Activated T-cell treated with anti-CD3 and anti-CD28 coated beads, Interleukin-2, amount 50 U/mL, for 24 hours (primary cell): Measurements from ENCODE around the gene ETS1.

Experiments used
- DNase-seq: peaks from one replicate; pipeline ENCODE4 v3.0.0-alpha.2; 2020
- H3K27ac Mint-ChIP-seq: 2 replicates; pipeline ENCODE4 v1.8.0; 2020; ENCODE audit warnings: mild to moderate bottlenecking, mixed read lengths
- H3K27me3 Mint-ChIP-seq: 2 replicates; pipeline ENCODE4 v1.8.0; 2020; ENCODE audit warnings: mixed read lengths
- H3K36me3 Mint-ChIP-seq: 2 replicates; pipeline ENCODE4 v1.8.0; 2020; ENCODE audit warnings: low read depth, mixed read lengths
- H3K4me1 Mint-ChIP-seq: 2 replicates; pipeline ENCODE4 v1.8.0; 2020; ENCODE audit warnings: low read depth, mixed read lengths
- H3K4me3 Mint-ChIP-seq: 2 replicates; pipeline ENCODE4 v1.8.0; 2020; ENCODE audit warnings: mild to moderate bottlenecking, moderate library complexity, mixed read lengths
- H3K9me3 Mint-ChIP-seq: 2 replicates; pipeline ENCODE4 v1.8.0; 2020; ENCODE audit warnings: mixed read lengths

The ETS1 gene

GRCh38 chr11:128482512-128483191, 104.7 kb downstream of the ETS1 start:
- H3K9me3 Mint-ChIP-seq, result no peaks in the 10 kb centered on the region

GRCh38 chr11:128482092-128482491, 105.3 kb downstream of the ETS1 start:
- H3K9me3 Mint-ChIP-seq, result no peaks in the 10 kb centered on the region
- DNase-seq, result no peak
- no peaks in the 10 kb centered on the region for H3K27me3 Mint-ChIP-seq
- H3K4me3 Mint-ChIP-seq, result peak overlapping the region; percentile 79
- H3K36me3 Mint-ChIP-seq, result peaks cover 99% of the 10 kb centered on the region
- H3K27ac Mint-ChIP-seq, result peak overlapping the region; percentile 95
- H3K4me1 Mint-ChIP-seq, result peaks cover 99% of the 10 kb centered on the region

More at GRCh38 chr11:128482512-128483191, 104.7 kb downstream of the ETS1 start:
- DNase-seq, result peak; percentile 72
- Mint-ChIP-seq H3K36me3 (peaks cover 97% of the 10 kb centered on the region), H3K4me1 (peaks cover 95% of the 10 kb centered on the region), H3K27ac (peak overlapping the region; percentile 95), H3K4me3 (peak overlapping the region; percentile 79), H3K27me3 (no peaks in the 10 kb centered on the region)

GRCh38 chr11:128481135-128481534, 106.2 kb downstream of the ETS1 start:
- no peak for DNase-seq
- Mint-ChIP-seq H3K4me1 (peaks cover 99% of the 10 kb centered on the region), H3K9me3 (no peaks in the 10 kb centered on the region)

GRCh38 chr11:128480665-128481064, 106.7 kb downstream of the ETS1 start:
- H3K27me3 Mint-ChIP-seq, result no peaks in the 10 kb centered on the region
- H3K4me3 Mint-ChIP-seq, result peak overlapping the region; percentile 79
- no peak for DNase-seq
- peaks cover 99% of the 10 kb centered on the region for H3K4me1 Mint-ChIP-seq
- no peaks in the 10 kb centered on the region for H3K9me3 Mint-ChIP-seq
- peaks cover 99% of the 10 kb centered on the region for H3K36me3 Mint-ChIP-seq
- peak overlapping the region; percentile 95 for H3K27ac Mint-ChIP-seq

More at GRCh38 chr11:128481135-128481534, 106.2 kb downstream of the ETS1 start:
- H3K4me3 Mint-ChIP-seq, result peak overlapping the region; percentile 79
- H3K27me3 Mint-ChIP-seq, result no peaks in the 10 kb centered on the region
- peaks cover 99% of the 10 kb centered on the region for H3K36me3 Mint-ChIP-seq
- peak overlapping the region; percentile 95 for H3K27ac Mint-ChIP-seq

- Mint-ChIP-seq H3K36me3 (peaks cover 99% of the 10 kb centered on the region), H3K27ac (peak overlapping the region; percentile 95), H3K9me3 (no peaks in the 10 kb centered on the region), H3K27me3 (no peaks in the 10 kb centered on the region), H3K4me3 (peak overlapping the region; percentile 79), H3K4me1 (peaks cover 99% of the 10 kb centered on the region)
- DNase-seq, result no peak
Observed at GRCh38 chr11:128480066-128480465, 107.3 kb downstream of the ETS1 start.

- Mint-ChIP-seq H3K4me3 (peak overlapping the region; percentile 79), H3K4me1 (peaks cover 99% of the 10 kb centered on the region), H3K27me3 (no peaks in the 10 kb centered on the region), H3K36me3 (peaks cover 99% of the 10 kb centered on the region), H3K27ac (peak overlapping the region; percentile 95), H3K9me3 (no peaks in the 10 kb centered on the region)
- DNase-seq, result no peak
Observed at GRCh38 chr11:128479144-128479543, 108.2 kb downstream of the ETS1 start.

GRCh38 chr11:128478305-128478704, 109.1 kb downstream of the ETS1 start:
- Mint-ChIP-seq H3K27me3 (no peaks in the 10 kb centered on the region), H3K27ac (peak overlapping the region; percentile 95), H3K36me3 (peaks cover 99% of the 10 kb centered on the region), H3K4me3 (peak overlapping the region; percentile 79), H3K4me1 (peaks cover 99% of the 10 kb centered on the region), H3K9me3 (no peaks in the 10 kb centered on the region)
- DNase-seq, result no peak

- no peaks in the 10 kb centered on the region for H3K9me3 Mint-ChIP-seq
Observed at GRCh38 chr11:128477811-128478210, 109.5 kb downstream of the ETS1 start.

GRCh38 chr11:128477278-128477677, 110.1 kb downstream of the ETS1 start:
- DNase-seq, result no peak
- peaks cover 99% of the 10 kb centered on the region for H3K4me1 Mint-ChIP-seq
- H3K9me3 Mint-ChIP-seq, result no peaks in the 10 kb centered on the region
- H3K4me3 Mint-ChIP-seq, result peak overlapping the region; percentile 74
- H3K36me3 Mint-ChIP-seq, result peaks cover 99% of the 10 kb centered on the region
- peak overlapping the region; percentile 99 for H3K27ac Mint-ChIP-seq
- no peaks in the 10 kb centered on the region for H3K27me3 Mint-ChIP-seq

More at GRCh38 chr11:128477811-128478210, 109.5 kb downstream of the ETS1 start:
- Mint-ChIP-seq H3K36me3 (peaks cover 99% of the 10 kb centered on the region), H3K4me1 (peaks cover 99% of the 10 kb centered on the region), H3K27me3 (no peaks in the 10 kb centered on the region), H3K4me3 (peak overlapping the region; percentile 74), H3K27ac (peak overlapping the region; percentile 99)
- DNase-seq, result no peak

- Mint-ChIP-seq H3K4me1 (peaks cover 99% of the 10 kb centered on the region), H3K4me3 (peak overlapping the region; percentile 74), H3K27me3 (no peaks in the 10 kb centered on the region), H3K36me3 (peaks cover 99% of the 10 kb centered on the region), H3K27ac (peak overlapping the region; percentile 99), H3K9me3 (no peaks in the 10 kb centered on the region)
- no peak for DNase-seq
Observed at GRCh38 chr11:128476729-128477128, 110.6 kb downstream of the ETS1 start.

- Mint-ChIP-seq H3K27ac (peak overlapping the region; percentile 99), H3K4me3 (peak overlapping the region; percentile 74), H3K27me3 (no peaks in the 10 kb centered on the region), H3K9me3 (no peaks in the 10 kb centered on the region), H3K4me1 (peaks cover 99% of the 10 kb centered on the region), H3K36me3 (peaks cover 99% of the 10 kb centered on the region)
- DNase-seq, result no peak
Observed at GRCh38 chr11:128476049-128476448, 111.3 kb downstream of the ETS1 start.

GRCh38 chr11:128474036-128474874, 113.1 kb downstream of the ETS1 start:
- H3K9me3 Mint-ChIP-seq, result no peaks in the 10 kb centered on the region
- peak overlapping the region; percentile 74 for H3K4me3 Mint-ChIP-seq
- DNase-seq, result no peak
- H3K4me1 Mint-ChIP-seq, result peaks cover 96% of the 10 kb centered on the region
- peak overlapping the region; percentile 99 for H3K27ac Mint-ChIP-seq
- no peaks in the 10 kb centered on the region for H3K27me3 Mint-ChIP-seq
- H3K36me3 Mint-ChIP-seq, result peaks cover 99% of the 10 kb centered on the region

GRCh38 chr11:128473636-128474035, 113.7 kb downstream of the ETS1 start:
- Mint-ChIP-seq H3K27ac (peak overlapping the region; percentile 99), H3K4me1 (peaks cover 96% of the 10 kb centered on the region), H3K27me3 (no peaks in the 10 kb centered on the region), H3K4me3 (peak overlapping the region; percentile 74), H3K9me3 (no peaks in the 10 kb centered on the region), H3K36me3 (peaks cover 99% of the 10 kb centered on the region)
- DNase-seq, result peak; percentile 68

GRCh38 chr11:128472128-128473089, 114.9 kb downstream of the ETS1 start:
- peak overlapping the region; percentile 74 for H3K4me3 Mint-ChIP-seq
- DNase-seq, result peak; percentile 78
- peaks cover 97% of the 10 kb centered on the region for H3K4me1 Mint-ChIP-seq
- peak overlapping the region; percentile 99 for H3K27ac Mint-ChIP-seq
- peaks cover 100% of the 10 kb centered on the region for H3K36me3 Mint-ChIP-seq
- H3K27me3 Mint-ChIP-seq, result no peaks in the 10 kb centered on the region
- H3K9me3 Mint-ChIP-seq, result no peaks in the 10 kb centered on the region
